ENCODE results near the gene ANKLE2.
"Not testable (repeated sequence)": the region's sequence is repeated elsewhere in the genome, so short reads cannot be mapped to it uniquely, and the experiment has no call there.

Gene ANKLE2

DNA sequence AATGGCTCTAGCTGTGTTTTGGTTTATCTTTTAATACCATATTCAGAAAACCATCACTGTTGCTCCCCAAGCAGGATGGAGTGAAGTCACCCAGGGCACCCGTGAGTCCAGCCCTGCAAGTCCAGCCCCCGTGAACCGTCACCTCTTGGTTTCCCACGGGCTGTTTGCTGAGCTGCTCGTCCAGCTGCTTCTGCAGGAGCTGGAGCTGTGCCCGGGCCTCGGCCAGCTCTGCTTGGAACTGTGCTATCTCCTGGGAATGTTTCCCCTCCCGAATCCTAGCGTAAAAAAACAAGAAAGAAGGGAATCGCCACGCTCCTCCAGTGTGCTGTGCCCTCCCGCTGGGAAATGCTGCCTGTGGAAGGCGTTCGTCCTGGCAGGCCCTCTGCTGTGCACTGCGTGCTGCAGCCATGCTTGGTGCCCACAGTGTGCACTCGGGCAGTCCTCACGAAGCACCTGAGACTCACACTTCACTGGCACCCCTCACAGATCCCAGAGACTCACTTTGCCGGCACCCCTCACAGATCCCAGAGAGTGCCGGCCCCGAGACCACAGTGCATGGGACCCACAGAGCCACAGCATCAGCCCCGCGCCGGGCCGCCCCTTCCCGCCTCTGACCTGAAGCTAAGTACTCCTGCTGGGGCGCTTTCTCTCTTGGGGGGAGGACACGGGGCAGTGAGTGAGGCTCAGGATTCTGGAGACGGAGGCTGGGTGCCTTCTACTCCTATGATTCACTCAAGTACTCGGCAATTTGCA is 15.4 kb upstream of the ANKLE2 start:
- DNase-seq: no peak

DNA sequence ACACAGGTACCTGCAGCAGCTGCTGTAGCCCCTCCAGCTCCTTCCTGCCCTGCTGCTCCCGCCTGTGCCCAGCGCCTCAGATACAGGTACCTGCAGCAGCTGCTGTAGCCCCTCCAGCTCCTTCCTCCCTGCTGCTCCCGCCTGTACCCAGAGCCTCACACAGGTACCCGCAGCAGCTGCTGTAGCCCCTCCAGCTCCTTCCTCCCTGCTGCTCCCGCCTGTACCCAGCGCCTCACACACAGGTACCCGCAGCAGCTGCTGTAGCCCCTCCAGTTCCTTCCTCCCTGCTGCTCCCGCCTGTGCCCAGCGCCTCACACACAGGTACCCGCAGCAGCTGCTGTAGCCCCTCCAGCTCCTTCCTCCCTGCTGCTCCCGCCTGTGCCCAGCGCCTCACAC is 14.6 kb upstream of the ANKLE2 start:
- DNase-seq: not testable (repeated sequence)

DNA sequence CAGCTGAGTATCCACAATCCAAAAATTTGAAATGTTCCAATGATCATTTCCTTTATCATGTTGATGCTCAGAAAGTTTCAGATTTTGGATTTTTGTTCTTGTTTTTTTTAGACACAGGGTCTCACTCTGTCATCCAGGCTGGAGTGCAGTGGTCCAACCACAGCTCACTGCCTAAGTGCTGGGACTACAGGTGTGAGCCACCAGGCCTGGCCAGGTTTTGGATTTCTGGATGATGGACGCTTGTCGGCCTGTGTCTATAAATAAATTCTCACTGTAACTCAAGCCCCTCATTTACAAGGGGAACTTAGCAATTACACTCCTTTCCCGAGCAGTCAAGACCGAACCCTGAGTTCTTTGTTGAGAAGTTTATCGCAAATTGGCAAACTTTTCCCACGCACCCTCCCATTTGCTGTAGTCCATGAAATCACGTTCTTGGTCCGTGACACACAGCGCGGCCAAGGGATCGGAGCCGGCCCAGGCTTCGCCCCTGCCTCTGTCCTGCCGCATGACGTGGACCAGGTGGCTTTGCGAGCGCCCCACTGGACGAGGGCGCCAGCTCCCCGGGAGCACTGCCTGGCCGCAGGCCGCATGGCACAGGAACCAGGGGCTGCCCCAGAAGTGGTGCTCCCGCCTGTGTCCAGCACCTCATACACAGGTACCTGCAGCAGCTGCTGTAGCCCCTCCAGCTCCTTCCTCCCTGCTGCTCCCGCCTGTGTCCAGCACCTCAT is 14.0 kb upstream of the ANKLE2 start:
- DNase-seq: no peak

GRCh38 chr12:132774646-132775275 is 13.1 kb upstream of the ANKLE2 start:
- DNase-seq: no peak

DNA sequence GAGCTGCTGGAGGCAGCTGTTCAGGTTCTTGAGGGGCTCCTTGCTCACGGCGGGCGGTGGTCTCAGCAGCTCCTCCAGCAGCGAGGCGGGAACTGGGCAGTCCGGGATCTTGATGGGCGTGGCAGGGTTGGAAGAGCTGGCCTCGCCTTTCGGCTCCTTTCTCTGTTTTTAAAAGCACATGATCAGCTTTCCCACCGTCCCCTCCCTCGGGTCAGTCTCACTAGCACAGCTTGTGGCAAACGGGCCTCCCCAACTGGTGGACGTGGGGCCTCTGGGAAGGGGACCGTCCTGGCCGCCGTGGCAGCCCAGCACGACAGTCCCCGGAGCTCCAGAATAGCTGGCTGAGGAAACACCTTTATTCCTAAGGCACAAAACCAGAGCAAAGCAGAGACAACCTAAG is 12.5 kb upstream of the ANKLE2 start:
- no peak for DNase-seq

- DNase-seq: no peak
Observed at GRCh38 chr12:132773077-132773955, 11.7 kb upstream of the ANKLE2 start.

GRCh38 chr12:132772606-132773005 is 11.0 kb upstream of the ANKLE2 start:
- no peak for DNase-seq

GRCh38 chr12:132771126-132771838 is 9.7 kb upstream of the ANKLE2 start:
- DNase-seq: peak; percentile 20

- DNase-seq: no peak
Observed at GRCh38 chr12:132766380-132767085, 4.9 kb upstream of the ANKLE2 start.

- DNase-seq: peak; percentile 62
Observed at GRCh38 chr12:132765361-132765760, 3.7 kb upstream of the ANKLE2 start.

- DNase-seq: no peak
Observed at GRCh38 chr12:132764231-132764630, 2.6 kb upstream of the ANKLE2 start.

DNA sequence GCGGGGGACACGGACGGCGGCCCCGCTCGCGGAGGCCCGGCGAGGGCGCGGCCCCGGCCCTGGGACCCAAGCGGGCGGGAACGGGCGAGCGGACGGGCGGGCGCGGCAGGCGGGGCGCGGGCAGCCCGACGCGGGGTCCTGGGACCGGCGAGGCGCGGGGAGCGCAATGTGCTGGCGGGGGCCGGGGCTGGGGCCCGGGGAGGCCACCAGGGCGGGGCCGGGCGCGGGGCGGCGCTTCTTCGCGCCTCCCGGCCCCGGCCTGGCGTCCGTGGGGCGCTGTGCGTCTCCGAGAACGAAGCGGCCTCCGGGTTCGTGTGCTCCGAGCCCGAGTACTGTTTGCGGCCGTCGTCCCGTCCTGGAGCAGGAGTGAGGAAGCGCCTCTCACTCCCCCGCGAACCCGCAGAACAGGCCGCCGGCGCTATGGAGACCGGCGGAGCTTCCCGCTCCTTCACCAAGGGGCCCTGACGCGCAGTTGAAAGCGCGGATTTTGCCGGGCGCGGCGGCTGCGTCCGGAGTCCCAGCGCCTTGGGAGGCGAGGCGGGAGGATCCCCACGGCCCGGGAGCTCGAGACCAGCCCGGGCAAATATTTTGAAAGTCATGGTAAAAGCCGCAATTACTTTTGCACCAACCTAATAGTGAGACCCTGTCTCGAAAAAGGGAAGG is 420 bp upstream of the ANKLE2 start:
- DNase-seq: peak; percentile 74

- DNase-seq: no peak
Observed at GRCh38 chr12:132759359-132759758, 2.3 kb downstream of the ANKLE2 start.

DNA sequence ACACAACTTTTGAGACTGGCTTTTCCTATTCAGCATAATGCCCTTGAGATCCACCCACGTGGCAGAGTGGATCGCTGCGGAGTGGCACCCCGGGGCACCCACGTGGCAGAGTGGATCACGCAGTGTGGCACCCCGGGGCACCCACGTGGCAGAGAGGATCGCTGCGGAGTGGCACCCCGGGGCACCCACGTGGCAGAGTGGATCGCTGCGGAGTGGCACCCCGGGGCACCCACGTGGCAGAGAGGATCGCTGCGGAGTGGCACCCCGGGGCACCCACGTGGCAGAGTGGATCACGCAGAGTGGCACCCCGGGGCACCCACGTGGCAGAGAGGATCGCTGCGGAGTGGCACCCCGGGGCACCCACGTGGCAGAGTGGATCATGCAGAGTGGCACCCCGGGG is 2.8 kb downstream of the ANKLE2 start:
- DNase-seq: not testable (repeated sequence)

- DNase-seq: no peak
Observed at GRCh38 chr12:132754160-132754932, 7.3 kb downstream of the ANKLE2 start.

- not testable (repeated sequence) for DNase-seq
Observed at GRCh38 chr12:132753670-132754069, 8.0 kb downstream of the ANKLE2 start.

- no peak for DNase-seq
Observed at GRCh38 chr12:132748319-132748718, 13.3 kb downstream of the ANKLE2 start.

DNA sequence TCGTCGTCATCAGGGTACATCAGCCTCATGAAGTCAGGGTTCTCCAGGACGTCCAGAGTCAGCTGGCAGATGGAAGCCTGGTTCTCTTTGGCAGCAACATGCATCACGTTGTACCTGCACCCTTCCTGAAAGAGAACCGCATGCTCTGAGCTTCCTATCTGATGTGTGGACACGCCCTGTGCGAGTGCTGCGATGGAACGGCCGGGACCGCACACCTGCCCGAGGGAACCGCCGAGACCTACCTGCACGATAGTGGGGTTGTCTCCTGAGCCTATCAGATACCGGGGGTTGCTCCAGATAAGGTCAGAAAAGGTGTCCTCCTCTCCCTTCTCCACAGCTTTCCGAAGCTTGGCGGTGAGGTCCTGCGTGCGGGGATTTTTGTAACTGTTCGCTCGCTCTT is 13.7 kb downstream of the ANKLE2 start:
- no peak for DNase-seq

GRCh38 chr12:132747395-132747794 is 14.2 kb downstream of the ANKLE2 start:
- no peak for DNase-seq

- DNase-seq: no peak
Observed at GRCh38 chr12:132746613-132747012, 15.0 kb downstream of the ANKLE2 start.

All from GF-D8 (cell line).